Left ventricle myocardium inferior (tissue), 1 donor: Measurements from ENCODE around the gene ADAR. TPM values are rescaled to one million over a fixed set of nuclear protein-coding genes. Genes with fewer than 3 reads are reported as not detected.

Experiments used
- DNase-seq: peaks from one replicate; pipeline ENCODE4 v3.0.0-alpha.2; 2020
- H3K27ac ChIP-seq: fragments of 200-600 bp; replicated peaks from 2 replicates; pipeline ENCODE4 v1.8.0; 2021
- H3K27me3 ChIP-seq: fragments of 200-600 bp; 2 replicates; pipeline ENCODE4 v1.8.0; 2021; ENCODE audit warnings: low read depth
- H3K36me3 ChIP-seq: fragments of 200-600 bp; 2 replicates; pipeline ENCODE4 v1.8.0; 2021
- H3K4me1 ChIP-seq: fragments of 200-600 bp; 2 replicates; pipeline ENCODE4 v1.8.0; 2021
- H3K4me3 ChIP-seq: fragments of 200-600 bp; 2 replicates; pipeline ENCODE4 v1.8.0; 2021; ENCODE audit warnings: mild to moderate bottlenecking, moderate library complexity
- H3K9me3 ChIP-seq: fragments of 200-600 bp; replicated peaks from 2 replicates; pipeline ENCODE4 v1.8.0; 2021
- CTCF ChIP-seq: fragments of 200-600 bp; IDR thresholded peaks from 2 replicates; pipeline ENCODE4 v1.8.0; 2021; ENCODE audit warnings: antibody characterized with exemption, mild to moderate bottlenecking, borderline replicate concordance
- intact Hi-C: fragments of 100-400 bp; cut with micrococcal nuclease; formaldehyde crosslinking; loops from one replicate; pipeline ENCODE4 v1.11.0; 2022
- total RNA-seq: library from RNA; stranded (reverse); fragmentation: NEBNext Ultra II Directional; extraction: Animal tissue kit (Norgen Biotek cat#: 25700); gene quantifications from one replicate; pipeline ENCODE4 v1.2.1, GENCODE V29; 2021
- donor health status: DM: no; HTN: yes; CAD: no; lungs with severe emphysema.

ADAR gene
- total RNA-seq, 1 donor from 2014 or later, result 55.8 TPM

DNA sequence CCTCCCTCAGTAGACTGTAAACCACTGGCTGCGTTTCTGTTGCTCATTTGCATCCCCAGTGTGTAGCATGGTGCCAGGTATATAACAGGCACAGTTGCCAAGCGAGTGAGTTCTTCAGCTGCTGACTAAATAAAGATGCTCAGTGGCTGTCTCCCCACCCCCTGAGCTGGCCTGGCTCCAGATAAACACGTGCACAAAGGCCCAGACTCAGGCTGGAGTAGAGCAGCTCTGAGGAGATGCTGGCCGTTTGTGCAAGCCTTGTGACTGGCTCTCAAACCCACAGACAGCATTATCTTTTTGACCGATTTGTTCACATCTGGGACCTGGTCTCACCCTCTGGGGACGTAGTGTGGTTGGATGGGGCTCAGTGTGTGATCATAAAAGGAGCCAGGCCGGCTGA is 33.3 kb downstream of the ADAR start:
- DNase-seq, result no peak
- Histone ChIP-seq H3K4me1 (peaks cover 27% of the 10 kb centered on the region), H3K9me3 (no peaks in the 10 kb centered on the region), H3K4me3 (no peak overlapping the region), H3K27me3 (peaks cover 4% of the 10 kb centered on the region), H3K27ac (no peak overlapping the region), H3K36me3 (peaks cover 14% of the 10 kb centered on the region)
- intact Hi-C loops, result loop anchor here (10.0 kb wide), 1 partner anchor 90 kb away; no protein-coding TSS in a partner anchor
- TF ChIP-seq CTCF, result no peak

GRCh38 chr1:154573168-154573510 is 34.8 kb downstream of the ADAR start:
- no peak overlapping the region for H3K27ac ChIP-seq
- no peak overlapping the region for H3K4me3 ChIP-seq
- H3K36me3 ChIP-seq, result peaks cover 2% of the 10 kb centered on the region
- H3K27me3 ChIP-seq, result peaks cover 18% of the 10 kb centered on the region
- H3K9me3 ChIP-seq, result no peaks in the 10 kb centered on the region
- no peak for DNase-seq
- intact Hi-C loops, result loop anchor here (10.0 kb wide), 1 partner anchor 92 kb away; no protein-coding TSS in a partner anchor
- no peak for TF ChIP-seq CTCF
- H3K4me1 ChIP-seq, result peaks cover 18% of the 10 kb centered on the region

DNA sequence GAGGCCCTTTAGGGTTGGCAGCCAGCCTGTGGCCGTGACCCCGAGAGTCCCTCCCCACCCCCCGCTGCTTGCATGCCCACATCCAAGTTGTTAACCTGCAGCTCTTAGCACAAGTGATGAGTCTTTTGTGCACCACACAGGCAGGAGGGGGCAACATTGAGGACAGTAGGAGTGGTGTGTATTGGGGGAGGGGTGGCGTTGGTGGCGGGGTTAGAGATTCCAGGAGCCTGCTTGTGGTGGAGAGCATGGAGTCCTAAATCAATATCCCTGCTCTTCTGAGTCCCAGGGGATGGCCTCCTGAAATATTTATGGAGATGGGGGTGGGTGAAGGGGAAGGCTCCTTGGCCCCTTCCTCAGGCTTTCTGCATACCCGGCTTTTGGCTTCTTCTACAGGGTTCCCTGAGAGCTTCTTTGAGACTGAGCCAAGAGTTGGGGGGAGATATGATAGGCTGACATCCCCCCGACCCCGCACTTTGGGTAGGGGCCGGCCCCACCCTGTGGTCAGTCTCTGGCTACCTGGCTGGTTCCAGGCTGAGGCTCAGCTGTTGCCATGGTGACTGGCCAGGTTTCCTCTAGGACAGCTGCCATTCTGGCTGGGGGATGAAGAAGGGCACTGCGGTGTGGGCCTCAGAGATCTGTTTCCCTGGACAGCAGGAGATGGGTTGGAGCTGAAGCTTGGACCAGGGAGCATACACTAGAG is 35.4 kb downstream of the ADAR start:
- intact Hi-C loops, result loop anchor here (10.0 kb wide), 1 partner anchor 92 kb away; no protein-coding TSS in a partner anchor
- no peak overlapping the region for H3K27ac ChIP-seq
- H3K4me1 ChIP-seq, result peaks cover 18% of the 10 kb centered on the region
- peaks cover 21% of the 10 kb centered on the region for H3K27me3 ChIP-seq
- no peak for DNase-seq
- no peak overlapping the region for H3K4me3 ChIP-seq
- TF ChIP-seq CTCF, result no peak
- no peaks in the 10 kb centered on the region for H3K9me3 ChIP-seq
- no peaks in the 10 kb centered on the region for H3K36me3 ChIP-seq

- Histone ChIP-seq H3K9me3 (no peaks in the 10 kb centered on the region), H3K4me3 (no peak overlapping the region), H3K27me3 (peaks cover 28% of the 10 kb centered on the region), H3K4me1 (peaks cover 14% of the 10 kb centered on the region), H3K36me3 (no peaks in the 10 kb centered on the region), H3K27ac (no peak overlapping the region)
- TF ChIP-seq CTCF, result no peak
- intact Hi-C loops, result loop anchor here (10.0 kb wide), 1 partner anchor 93 kb away; no protein-coding TSS in a partner anchor
- no peak for DNase-seq
Measured at GRCh38 chr1:154571964-154572288, 36.1 kb downstream of the ADAR start.

GRCh38 chr1:154571244-154571963 is 36.6 kb downstream of the ADAR start:
- no peaks in the 10 kb centered on the region for H3K9me3 ChIP-seq
- peaks cover 33% of the 10 kb centered on the region for H3K27me3 ChIP-seq
- no peaks in the 10 kb centered on the region for H3K36me3 ChIP-seq
- H3K4me3 ChIP-seq, result no peak overlapping the region
- H3K27ac ChIP-seq, result no peak overlapping the region
- no peak for DNase-seq
- H3K4me1 ChIP-seq, result peaks cover 12% of the 10 kb centered on the region
- TF ChIP-seq CTCF, result no peak
- intact Hi-C loops, result loop anchor here (10.0 kb wide), 1 partner anchor 93 kb away; no protein-coding TSS in a partner anchor
